Measurements from ENCODE around the gene CAPN5. TPM values are rescaled to one million over a fixed set of nuclear protein-coding genes. Genes with fewer than 3 reads are reported as not detected.
A peak's percentile ranks its signal among the peaks of the same experiment; 100 is the strongest.

Gene CAPN5
- total and polyA plus RNA-seq, 10 of the 15 experiments (the other 5 are each of a cell fraction or from before 2014, with no cell fraction given) = 0.02 to 0.33 (median 0.07) TPM; not detected in 3

- in situ Hi-C loops (cut with MboI) = no loop called here
- DNase-seq (ENCODE audit: low read depth, low spot score) = no peak
- RAD21 ChIA-PET (ENCODE audit: unreplicated experiment) = no interaction called here
- no peak for FAIRE-seq
- no peaks in the 10 kb centered on the region for H3K79me2 ChIP-seq (ENCODE audit: control insufficient read depth, insufficient read depth, low read length)
- 69% methylated on average over 16 of the region's 16 CpGs for WGBS (ENCODE audit: insufficient coverage, insufficient replicate concordance, low lambda C conversion rate, missing lambda C conversion rate)
- H3K9ac ChIP-seq (ENCODE audit: control insufficient read depth, insufficient read depth, low read length) = no peak overlapping the region
- intact Hi-C loops (cut with micrococcal nuclease; ENCODE audit: unreplicated experiment) = no loop called here
- POLR2A ChIA-PET = interaction anchor here (0.7 kb wide), 1 partner anchor 1590 kb away, joined by 4 read pairs; no protein-coding TSS in a partner anchor
- H4K20me1 ChIP-seq (ENCODE audit: control insufficient read depth, insufficient read depth) = no peaks in the 10 kb centered on the region
- TF ChIP-seq, protein P1, sequence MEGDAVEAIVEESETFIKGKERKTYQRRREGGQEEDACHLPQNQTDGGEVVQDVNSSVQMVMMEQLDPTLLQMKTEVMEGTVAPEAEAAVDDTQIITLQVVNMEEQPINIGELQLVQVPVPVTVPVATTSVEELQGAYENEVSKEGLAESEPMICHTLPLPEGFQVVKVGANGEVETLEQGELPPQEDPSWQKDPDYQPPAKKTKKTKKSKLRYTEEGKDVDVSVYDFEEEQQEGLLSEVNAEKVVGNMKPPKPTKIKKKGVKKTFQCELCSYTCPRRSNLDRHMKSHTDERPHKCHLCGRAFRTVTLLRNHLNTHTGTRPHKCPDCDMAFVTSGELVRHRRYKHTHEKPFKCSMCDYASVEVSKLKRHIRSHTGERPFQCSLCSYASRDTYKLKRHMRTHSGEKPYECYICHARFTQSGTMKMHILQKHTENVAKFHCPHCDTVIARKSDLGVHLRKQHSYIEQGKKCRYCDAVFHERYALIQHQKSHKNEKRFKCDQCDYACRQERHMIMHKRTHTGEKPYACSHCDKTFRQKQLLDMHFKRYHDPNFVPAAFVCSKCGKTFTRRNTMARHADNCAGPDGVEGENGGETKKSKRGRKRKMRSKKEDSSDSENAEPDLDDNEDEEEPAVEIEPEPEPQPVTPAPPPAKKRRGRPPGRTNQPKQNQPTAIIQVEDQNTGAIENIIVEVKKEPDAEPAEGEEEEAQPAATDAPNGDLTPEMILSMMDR (IDR thresholded peaks at IDR 0.05 in 2 of 3, conservative IDR thresholded peaks at IDR 0.05 in 1 of 3; ENCODE audit: control insufficient read depth in 2 of 3, extremely low read depth in 1 of 3, insufficient read depth in 1 of 3, low read depth in 3 of 3, low read length in 3 of 3) = peak in 1 of 3 experiments; percentile 33; a peak in 2 of 6 replicates
- no peak for TF ChIP-seq ZBTB33 (IDR thresholded peaks at IDR 0.05)
- no peaks in the 10 kb centered on the region for H3K36me3 ChIP-seq (ENCODE audit: control insufficient read depth in 2 of 2, insufficient read depth in 2 of 2, low read length in 1 of 2)
- no peaks in the 10 kb centered on the region; a peak in 1 of 4 replicates for H3K27me3 ChIP-seq (replicated peaks in 1 of 2; ENCODE audit: control insufficient read depth in 2 of 2, insufficient read depth in 2 of 2, low read length in 1 of 2)
- peak; percentile 67 for ATAC-seq
- H3K4me1 ChIP-seq (ENCODE audit: control insufficient read depth, insufficient read depth, low read length) = no peaks in the 10 kb centered on the region
- H3K4me2 ChIP-seq (ENCODE audit: control insufficient read depth, insufficient read depth) = no peak overlapping the region
- no peaks in the 10 kb centered on the region for H3K9me3 ChIP-seq (replicated peaks; ENCODE audit: control insufficient read depth, insufficient read depth, low read length)
- CTCF ChIA-PET = no interaction called here
- BruUV-seq (replicated peaks) = no TSS peak
- SMC1A ChIA-PET (ENCODE audit: uncharacterized antibody, unreplicated experiment) = no interaction called here
- H3K27ac ChIP-seq (ENCODE audit: control insufficient read depth, insufficient read depth) = no peak overlapping the region
- no peak overlapping the region for H3K4me3 ChIP-seq
- no peak overlapping the region for H2AFZ ChIP-seq (ENCODE audit: control insufficient read depth, low read depth, low read length)
Observed at GRCh38 chr11:77115181-77115611, 48.4 kb downstream of the CAPN5 start.

GRCh38 chr11:77115956-77116355, 49.2 kb downstream of the CAPN5 start:
- POLR2A ChIA-PET = no interaction called here
- in situ Hi-C loops (cut with MboI) = no loop called here
- Histone ChIP-seq H2AFZ (ENCODE audit: control insufficient read depth, low read depth, low read length) (no peak overlapping the region), H3K27me3 (replicated peaks in 1 of 2; ENCODE audit: control insufficient read depth in 2 of 2, insufficient read depth in 2 of 2, low read length in 1 of 2) (no peaks in the 10 kb centered on the region; a peak in 1 of 4 replicates), H3K79me2 (ENCODE audit: control insufficient read depth, insufficient read depth, low read length) (no peaks in the 10 kb centered on the region), H3K4me2 (ENCODE audit: control insufficient read depth, insufficient read depth) (no peak overlapping the region), H3K27ac (ENCODE audit: control insufficient read depth, insufficient read depth) (no peak overlapping the region), H3K9me3 (replicated peaks; ENCODE audit: control insufficient read depth, insufficient read depth, low read length) (no peaks in the 10 kb centered on the region), H3K4me3 (no peak overlapping the region), H3K9ac (ENCODE audit: control insufficient read depth, insufficient read depth, low read length) (no peak overlapping the region), H3K36me3 (ENCODE audit: control insufficient read depth in 2 of 2, insufficient read depth in 2 of 2, low read length in 1 of 2) (no peaks in the 10 kb centered on the region), H3K4me1 (ENCODE audit: control insufficient read depth, insufficient read depth, low read length) (no peaks in the 10 kb centered on the region), H4K20me1 (ENCODE audit: control insufficient read depth, insufficient read depth) (no peaks in the 10 kb centered on the region)
- FAIRE-seq (no peak), ATAC-seq (no peak), DNase-seq (ENCODE audit: low read depth, low spot score) (no peak)
- BruUV-seq (replicated peaks) = no TSS peak
- SMC1A ChIA-PET (ENCODE audit: uncharacterized antibody, unreplicated experiment) = no interaction called here
- CTCF ChIA-PET = interaction anchor here (1.1 kb wide), 1 partner anchor 69 kb away, joined by 4 read pairs; no protein-coding TSS in a partner anchor
- 35% methylated on average over 15 of the region's 15 CpGs for WGBS (ENCODE audit: insufficient coverage, insufficient replicate concordance, low lambda C conversion rate, missing lambda C conversion rate)
- RAD21 ChIA-PET (ENCODE audit: unreplicated experiment) = no interaction called here
- intact Hi-C loops (cut with micrococcal nuclease; ENCODE audit: unreplicated experiment) = no loop called here
- TF ChIP-seq CHD2 (IDR thresholded peaks at IDR 0.05; ENCODE audit: borderline replicate concordance, low read depth, low read length) = no peak
- no peak for TF ChIP-seq YBX1 (IDR thresholded peaks at IDR 0.05)
- TF ChIP-seq ATF7 (IDR thresholded peaks at IDR 0.05; ENCODE audit: low read depth) = no peak
- TF ChIP-seq NRF1 (conservative IDR thresholded peaks at IDR 0.05; ENCODE audit: low read depth, low read length) = no peak
- TF ChIP-seq, protein P2, sequence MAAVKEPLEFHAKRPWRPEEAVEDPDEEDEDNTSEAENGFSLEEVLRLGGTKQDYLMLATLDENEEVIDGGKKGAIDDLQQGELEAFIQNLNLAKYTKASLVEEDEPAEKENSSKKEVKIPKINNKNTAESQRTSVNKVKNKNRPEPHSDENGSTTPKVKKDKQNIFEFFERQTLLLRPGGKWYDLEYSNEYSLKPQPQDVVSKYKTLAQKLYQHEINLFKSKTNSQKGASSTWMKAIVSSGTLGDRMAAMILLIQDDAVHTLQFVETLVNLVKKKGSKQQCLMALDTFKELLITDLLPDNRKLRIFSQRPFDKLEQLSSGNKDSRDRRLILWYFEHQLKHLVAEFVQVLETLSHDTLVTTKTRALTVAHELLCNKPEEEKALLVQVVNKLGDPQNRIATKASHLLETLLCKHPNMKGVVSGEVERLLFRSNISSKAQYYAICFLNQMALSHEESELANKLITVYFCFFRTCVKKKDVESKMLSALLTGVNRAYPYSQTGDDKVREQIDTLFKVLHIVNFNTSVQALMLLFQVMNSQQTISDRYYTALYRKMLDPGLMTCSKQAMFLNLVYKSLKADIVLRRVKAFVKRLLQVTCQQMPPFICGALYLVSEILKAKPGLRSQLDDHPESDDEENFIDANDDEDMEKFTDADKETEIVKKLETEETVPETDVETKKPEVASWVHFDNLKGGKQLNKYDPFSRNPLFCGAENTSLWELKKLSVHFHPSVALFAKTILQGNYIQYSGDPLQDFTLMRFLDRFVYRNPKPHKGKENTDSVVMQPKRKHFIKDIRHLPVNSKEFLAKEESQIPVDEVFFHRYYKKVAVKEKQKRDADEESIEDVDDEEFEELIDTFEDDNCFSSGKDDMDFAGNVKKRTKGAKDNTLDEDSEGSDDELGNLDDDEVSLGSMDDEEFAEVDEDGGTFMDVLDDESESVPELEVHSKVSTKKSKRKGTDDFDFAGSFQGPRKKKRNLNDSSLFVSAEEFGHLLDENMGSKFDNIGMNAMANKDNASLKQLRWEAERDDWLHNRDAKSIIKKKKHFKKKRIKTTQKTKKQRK (IDR thresholded peaks at IDR 0.05; ENCODE audit: low read depth, low read length) = no peak
- no peak for TF ChIP-seq ETV6 (conservative IDR thresholded peaks at IDR 0.05 in 1 of 2, IDR thresholded peaks at IDR 0.05 in 1 of 2; ENCODE audit: borderline replicate concordance in 1 of 2, low read depth in 1 of 2)
